Stimulated activated naive CD4-positive, alpha-beta T cell treated with Interleukin-2 at 50 U/mL for 16 hours (primary cell): Measurements from ENCODE around the gene PAK1.
"Not testable (repeated sequence)": the region's sequence is repeated elsewhere in the genome, so short reads cannot be mapped to it uniquely, and the experiment has no call there.

Experiments
- DNase-seq: peaks from one replicate; lab custom pipeline; 2025; lab: John Stamatoyannopoulos, UW

The PAK1 gene

GRCh38 chr11:77303328-77303727 is 170.6 kb downstream of the PAK1 start:
- no peak for DNase-seq

- DNase-seq, result no peak
These were observed 171.1 kb downstream of the PAK1 start for GRCh38 chr11:77302752-77303151.

- DNase-seq, result no peak
These were observed 172.4 kb downstream of the PAK1 start, which contains the start of gene GDPD4 for GRCh38 chr11:77301510-77301909. GDPD4 (minus strand) TSS chr11:77301686; CDS start chr11:77285137, 16,549 bp downstream.

DNA sequence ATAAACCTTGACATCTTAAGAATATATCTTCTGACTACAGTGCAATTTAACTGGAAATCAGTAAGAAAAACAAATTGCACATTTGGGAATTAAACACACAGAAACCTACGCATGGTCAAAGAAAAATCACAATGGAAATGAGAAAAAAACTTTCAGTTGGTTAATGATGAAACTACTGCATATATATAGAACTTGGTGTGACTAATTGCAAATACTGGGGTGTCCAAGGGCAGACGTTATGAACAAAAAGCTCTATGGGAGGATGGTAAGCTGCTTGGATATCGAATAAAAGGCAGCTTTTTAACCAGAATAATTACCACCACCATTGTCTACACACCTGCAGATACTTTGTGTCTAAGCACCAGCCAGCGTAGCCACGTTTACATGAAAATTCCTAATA is 173.2 kb downstream of the PAK1 start:
- no peak for DNase-seq

- DNase-seq, result not testable (repeated sequence)
These were observed 173.9 kb downstream of the PAK1 start for GRCh38 chr11:77300028-77300427.

DNA sequence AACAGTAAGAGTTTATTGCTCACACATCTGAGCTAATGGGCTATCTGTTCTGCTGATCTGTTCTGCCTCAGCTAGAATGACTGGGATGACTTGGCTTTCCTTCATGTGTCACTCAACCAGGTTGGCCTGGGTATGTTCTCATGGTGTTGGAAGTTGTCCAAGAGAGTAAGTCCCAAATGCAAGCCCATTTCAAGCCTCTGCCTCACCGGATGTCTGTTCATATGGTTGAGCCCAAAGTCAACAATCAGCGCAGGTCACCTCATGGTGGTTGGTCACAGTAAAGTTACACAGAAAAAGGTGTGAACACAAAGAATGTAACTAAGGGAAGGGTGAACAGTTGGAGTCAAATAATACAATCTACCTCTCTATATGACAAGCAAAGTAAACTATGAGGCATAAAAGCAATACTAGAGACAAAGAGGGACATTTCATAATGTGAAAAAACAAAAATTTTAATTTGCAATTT is 174.3 kb downstream of the PAK1 start:
- no peak for DNase-seq

- DNase-seq, result no peak
These were observed 179.9 kb downstream of the PAK1 start for GRCh38 chr11:77294040-77294439.

DNA sequence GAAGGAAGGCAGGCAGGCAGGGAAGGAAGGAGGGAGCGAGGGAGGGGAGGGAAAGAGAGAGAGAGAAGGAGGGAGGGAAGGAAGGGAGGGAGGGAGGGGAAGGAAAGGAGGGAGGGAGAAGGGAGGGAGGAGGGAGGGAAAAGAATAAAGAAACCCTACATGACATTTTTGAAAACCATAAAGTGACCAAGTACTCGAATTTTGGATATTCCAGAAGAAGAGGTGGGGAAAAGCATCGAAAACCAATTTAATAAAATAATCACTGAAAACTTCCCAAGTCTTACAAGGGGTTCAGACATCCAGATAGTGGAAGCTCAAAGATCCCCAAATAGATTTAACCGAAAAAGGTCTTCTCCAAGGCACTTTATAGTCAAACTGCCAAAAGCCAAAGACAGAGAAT is 184.2 kb downstream of the PAK1 start:
- DNase-seq, result no peak

DNA sequence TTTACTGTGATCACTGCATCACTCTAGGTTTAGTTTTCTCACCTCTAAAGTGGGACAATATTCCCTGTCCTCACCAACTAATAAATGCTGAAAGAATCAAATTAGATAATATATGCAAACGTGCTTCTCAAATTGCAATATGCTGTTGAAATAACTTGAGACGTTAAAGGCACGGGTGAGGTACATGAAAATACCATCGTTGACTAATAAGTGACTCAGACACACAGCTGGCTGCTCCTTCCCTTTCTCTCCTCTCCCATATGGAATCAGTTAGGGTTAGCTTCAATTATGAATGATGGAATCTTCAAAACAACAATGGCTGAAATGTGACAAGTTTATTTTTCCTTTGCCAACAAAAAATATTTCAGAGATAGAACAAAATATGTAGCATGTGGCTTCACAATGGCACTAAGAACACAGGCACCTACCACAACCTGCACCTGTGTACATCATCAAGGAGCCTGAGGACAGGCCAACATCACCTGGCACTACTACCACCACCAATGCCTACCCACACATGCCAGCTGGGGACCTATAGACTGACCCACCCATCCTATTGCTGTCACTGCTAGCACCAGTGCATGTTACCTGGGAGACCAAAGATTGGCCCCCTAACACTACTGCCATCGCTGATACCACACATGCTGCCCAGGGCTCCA is 186.2 kb downstream of the PAK1 start:
- DNase-seq, result no peak

GRCh38 chr11:77287136-77287535 is 186.8 kb downstream of the PAK1 start:
- DNase-seq, result no peak

DNA sequence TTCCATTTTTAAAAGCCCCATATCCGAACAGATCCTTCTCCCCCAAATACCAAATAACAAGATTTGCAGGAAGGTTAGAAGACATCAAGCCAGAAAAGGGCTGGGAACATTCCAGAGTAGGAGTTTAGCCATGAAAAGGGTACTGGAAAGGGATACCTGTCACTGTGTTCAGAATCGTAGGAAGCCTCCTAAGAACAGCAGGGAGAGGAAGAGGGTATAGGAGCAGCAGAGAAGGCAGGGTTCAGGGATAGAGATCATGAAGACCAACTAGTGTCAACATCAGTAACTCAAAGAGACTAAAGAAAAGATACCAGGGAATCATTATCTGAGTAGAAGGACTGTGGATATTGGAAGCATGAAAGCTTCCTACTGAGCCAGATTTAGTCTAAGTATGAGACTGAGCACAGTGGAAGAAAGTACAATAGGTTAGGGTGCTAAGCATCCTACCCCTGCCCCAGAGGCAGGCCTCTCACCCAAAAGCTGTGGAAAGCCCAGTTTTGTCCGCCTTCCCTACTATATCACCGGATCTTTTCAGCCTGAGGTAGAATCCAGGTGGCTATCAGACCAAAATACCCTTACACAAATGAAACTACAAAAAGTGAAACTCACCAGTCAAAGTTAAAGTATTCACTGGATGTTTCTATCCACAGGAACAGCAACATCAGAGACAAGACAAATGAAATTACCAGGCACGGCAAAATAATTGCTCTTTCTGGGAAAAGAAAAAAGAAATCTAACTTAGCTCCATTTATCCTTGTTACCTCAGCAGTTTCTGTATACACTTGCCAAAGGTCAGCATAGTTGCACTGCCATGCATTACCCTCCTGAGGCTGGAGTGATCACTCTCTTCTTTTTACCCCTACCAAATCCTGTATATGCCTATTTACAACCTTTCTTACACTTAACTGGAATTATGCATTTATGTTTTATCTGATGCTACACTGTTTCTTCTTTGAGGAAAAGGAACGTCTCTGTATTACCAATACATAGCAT is 189.1 kb downstream of the PAK1 start:
- no peak for DNase-seq

- no peak for DNase-seq
These were observed 190.8 kb downstream of the PAK1 start for GRCh38 chr11:77283101-77283500.

DNA sequence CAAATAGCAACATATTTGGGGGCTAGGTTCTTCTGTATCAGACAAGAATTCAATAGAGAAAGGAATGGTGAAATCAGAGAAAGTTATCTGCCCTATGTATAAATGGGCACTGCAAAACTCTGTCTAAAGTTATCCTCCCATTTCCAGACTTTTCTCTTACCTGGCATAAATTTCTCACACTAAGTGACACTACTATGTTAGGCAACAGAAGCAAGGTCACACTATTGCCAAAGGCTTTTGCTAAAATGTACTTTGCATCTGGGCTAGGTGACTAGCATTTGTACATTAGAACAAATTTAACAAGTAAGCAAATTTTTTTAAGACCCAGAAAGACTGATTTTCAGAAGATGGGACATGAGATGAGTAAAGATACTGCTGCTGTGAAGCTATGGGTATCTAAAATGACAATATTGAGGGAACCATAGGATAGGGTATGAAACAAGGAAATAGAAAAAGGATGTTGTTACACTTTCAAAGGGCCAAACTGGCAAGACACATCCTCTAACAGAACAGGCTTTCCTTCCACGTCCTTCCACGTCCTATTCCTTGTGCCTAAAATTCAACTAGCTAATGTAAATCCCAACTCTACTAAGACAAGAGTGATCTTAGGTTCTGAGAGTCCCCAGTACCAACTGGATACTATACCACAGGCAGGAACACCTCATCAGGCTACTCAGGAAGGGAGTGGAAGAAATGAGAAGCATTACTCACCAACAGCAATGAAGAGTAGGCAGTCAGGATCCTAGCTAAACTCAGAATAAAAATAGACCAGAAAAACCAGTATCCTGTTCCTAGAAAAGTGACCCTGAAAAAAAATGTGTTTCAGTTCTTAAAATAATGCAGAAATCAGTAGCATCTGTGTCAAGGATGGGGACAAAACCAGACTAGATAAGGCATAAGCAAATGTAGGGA is 195.0 kb downstream of the PAK1 start:
- DNase-seq, result no peak

- DNase-seq, result no peak
These were observed 197.6 kb downstream of the PAK1 start for GRCh38 chr11:77276271-77276670.
